ENCODE measurements around the gene RHOV.
A peak's percentile ranks its signal among the peaks of the same experiment; 100 is the strongest.

Gene RHOV

DNA sequence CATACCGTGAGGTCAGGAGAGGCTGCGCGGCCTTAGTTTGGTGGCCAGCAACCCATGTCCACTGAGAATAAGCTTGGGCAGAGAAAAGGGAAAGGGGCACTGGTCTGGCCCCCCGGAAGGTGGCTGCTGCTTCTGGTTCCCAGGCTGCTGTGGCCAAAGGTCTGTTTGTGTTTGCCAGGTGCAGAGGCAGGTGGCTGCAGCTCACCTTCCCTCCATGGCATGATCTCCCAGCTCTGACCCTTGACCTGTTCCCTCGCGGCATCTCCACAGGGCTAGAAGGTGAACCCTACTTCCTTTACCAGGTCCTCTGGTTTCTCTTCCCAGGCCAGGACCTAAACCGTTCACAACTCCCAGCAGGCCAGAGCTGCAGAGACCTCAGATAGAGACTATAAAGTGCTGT lies 34.1 kb upstream of the RHOV start:
- peak overlapping the region; percentile 93; the same call in 1 of the 2 replicates for H3K4me2 ChIP-seq (ENCODE audit: low read length)
- H3K36me3 ChIP-seq (replicated peaks; ENCODE audit: low read depth, low read length): peaks cover 4% of the 10 kb centered on the region
- TF ChIP-seq, protein P1, sequence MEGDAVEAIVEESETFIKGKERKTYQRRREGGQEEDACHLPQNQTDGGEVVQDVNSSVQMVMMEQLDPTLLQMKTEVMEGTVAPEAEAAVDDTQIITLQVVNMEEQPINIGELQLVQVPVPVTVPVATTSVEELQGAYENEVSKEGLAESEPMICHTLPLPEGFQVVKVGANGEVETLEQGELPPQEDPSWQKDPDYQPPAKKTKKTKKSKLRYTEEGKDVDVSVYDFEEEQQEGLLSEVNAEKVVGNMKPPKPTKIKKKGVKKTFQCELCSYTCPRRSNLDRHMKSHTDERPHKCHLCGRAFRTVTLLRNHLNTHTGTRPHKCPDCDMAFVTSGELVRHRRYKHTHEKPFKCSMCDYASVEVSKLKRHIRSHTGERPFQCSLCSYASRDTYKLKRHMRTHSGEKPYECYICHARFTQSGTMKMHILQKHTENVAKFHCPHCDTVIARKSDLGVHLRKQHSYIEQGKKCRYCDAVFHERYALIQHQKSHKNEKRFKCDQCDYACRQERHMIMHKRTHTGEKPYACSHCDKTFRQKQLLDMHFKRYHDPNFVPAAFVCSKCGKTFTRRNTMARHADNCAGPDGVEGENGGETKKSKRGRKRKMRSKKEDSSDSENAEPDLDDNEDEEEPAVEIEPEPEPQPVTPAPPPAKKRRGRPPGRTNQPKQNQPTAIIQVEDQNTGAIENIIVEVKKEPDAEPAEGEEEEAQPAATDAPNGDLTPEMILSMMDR (IDR thresholded peaks at IDR 0.05; ENCODE audit: low read depth, low read length): no peak
- no peak for TF ChIP-seq EZH2phosphoT487 (IDR thresholded peaks at IDR 0.05; ENCODE audit: low read depth)
- no peak overlapping the region for H2AFZ ChIP-seq (ENCODE audit: low read depth, low read length)
- no peak overlapping the region for H3K27ac ChIP-seq (ENCODE audit: low read length)
- peaks cover 31% of the 10 kb centered on the region for H3K4me1 ChIP-seq (ENCODE audit: low read length)
- no peak overlapping the region for H3K4me3 ChIP-seq (ENCODE audit: low read length)
- no peaks in the 10 kb centered on the region for H3K79me2 ChIP-seq (ENCODE audit: low read length)
- no peaks in the 10 kb centered on the region for H4K20me1 ChIP-seq (ENCODE audit: insufficient read depth, low read length)
- no peaks in the 10 kb centered on the region for H3K9me3 ChIP-seq (ENCODE audit: insufficient read depth, low read length)
- H3K27me3 ChIP-seq (ENCODE audit: low read depth, low read length): no peaks in the 10 kb centered on the region
- H3K9ac ChIP-seq (ENCODE audit: low read length): no peak overlapping the region

DNA sequence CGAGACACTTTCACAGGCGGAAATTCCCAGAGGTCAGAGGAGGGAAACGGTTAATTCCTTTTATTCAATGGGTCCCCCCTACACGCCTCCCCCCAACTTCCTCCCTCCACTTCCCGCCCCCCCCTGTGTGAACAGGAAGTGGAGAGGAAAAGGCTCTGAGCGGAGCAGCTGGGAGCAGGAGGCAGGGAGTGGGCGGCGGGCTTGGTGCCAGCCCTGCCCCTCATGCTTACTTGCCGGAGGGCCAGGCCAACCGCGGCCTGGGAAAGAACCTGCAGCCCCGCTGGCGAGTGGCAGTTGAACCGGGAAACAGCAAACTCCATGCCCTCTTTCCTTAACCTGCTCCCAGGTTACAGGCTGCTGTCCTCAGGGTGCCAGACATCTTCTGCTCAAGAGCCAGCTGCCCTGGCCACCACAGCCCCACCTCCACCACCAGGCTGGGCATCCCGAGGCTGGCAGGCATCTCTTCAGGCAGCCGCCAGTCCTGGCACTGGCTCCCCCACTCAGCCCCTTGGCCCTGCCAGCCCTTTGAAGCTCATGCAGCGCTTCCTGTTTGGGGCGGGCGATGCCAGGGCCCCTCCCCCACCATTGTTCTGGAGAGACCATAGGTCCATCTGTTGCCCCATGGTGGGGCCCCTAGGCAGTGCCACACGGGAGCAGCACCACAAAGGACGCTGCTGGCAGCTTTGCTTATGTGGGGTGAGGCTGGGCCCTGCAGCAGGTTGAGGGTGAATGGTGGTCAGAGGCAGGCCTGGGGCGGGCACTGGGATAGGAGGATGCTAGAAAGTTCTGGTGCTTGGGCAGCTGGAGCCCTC lies 33.2 kb upstream of the RHOV start:
- TF ChIP-seq, protein P1 (IDR thresholded peaks at IDR 0.05; ENCODE audit: low read depth, low read length): no peak
- no peak for TF ChIP-seq EZH2phosphoT487 (IDR thresholded peaks at IDR 0.05; ENCODE audit: low read depth)
- Histone ChIP-seq H3K27ac (ENCODE audit: low read length) (peak overlapping the region; percentile 28), H3K4me3 (ENCODE audit: low read length) (peak overlapping the region; percentile 83), H3K9me3 (ENCODE audit: insufficient read depth, low read length) (no peaks in the 10 kb centered on the region), H2AFZ (ENCODE audit: low read depth, low read length) (peak overlapping the region; percentile 33), H3K36me3 (replicated peaks; ENCODE audit: low read depth, low read length) (peaks cover 9% of the 10 kb centered on the region), H3K79me2 (ENCODE audit: low read length) (no peaks in the 10 kb centered on the region), H3K27me3 (ENCODE audit: low read depth, low read length) (no peaks in the 10 kb centered on the region), H3K9ac (ENCODE audit: low read length) (peak overlapping the region; percentile 63), H3K4me2 (ENCODE audit: low read length) (peak overlapping the region; percentile 93), H3K4me1 (ENCODE audit: low read length) (peaks cover 22% of the 10 kb centered on the region), H4K20me1 (ENCODE audit: insufficient read depth, low read length) (no peaks in the 10 kb centered on the region)

DNA sequence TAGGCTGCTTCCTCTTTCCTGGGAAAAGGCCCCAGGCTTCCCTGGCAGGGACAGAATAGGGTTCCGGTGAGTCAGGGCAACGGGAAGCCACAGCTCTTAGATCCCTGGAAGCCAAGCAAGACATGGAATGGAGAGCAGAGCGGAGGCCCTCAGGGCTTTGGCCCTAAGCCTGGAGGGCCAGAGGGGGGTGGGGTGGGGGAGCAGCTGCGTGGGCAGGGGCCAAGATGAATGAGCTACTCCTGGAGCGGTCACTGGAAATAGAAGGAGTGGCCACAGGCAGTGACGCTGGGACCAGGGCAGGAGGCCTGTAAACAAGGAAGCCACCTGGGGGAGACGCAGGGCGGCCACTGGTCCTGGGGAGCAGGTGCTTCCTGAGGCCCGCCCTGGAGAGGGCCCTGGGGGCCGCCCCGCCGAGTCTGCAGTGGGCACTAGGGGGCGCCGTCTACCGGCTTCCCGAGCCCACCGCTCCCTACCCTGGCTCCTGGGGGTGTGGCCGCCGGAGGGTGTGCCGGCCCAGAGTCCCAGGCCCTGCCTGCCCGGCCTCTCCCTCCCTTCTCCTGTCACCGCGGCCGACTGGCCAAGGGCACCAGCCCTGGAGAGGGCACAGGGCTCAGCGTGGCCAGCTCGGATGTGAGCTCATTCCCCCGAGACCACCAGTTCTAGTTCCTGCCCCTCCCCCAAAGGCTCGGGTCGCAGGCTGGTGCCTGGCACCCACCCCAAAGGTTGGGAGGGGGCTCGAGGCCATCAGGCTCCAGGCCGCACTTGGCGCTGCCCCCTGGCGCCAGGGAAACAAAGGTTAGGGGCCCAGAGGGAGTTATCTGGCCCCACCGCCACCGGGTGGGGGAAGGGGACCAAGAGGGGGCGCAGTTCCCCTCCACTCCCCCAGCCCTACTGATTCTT lies 32.3 kb upstream of the RHOV start:
- Histone ChIP-seq H3K9ac (ENCODE audit: low read length) (peak overlapping the region; percentile 63), H3K36me3 (replicated peaks; ENCODE audit: low read depth, low read length) (peaks cover 9% of the 10 kb centered on the region), H3K4me3 (ENCODE audit: low read length) (peak overlapping the region; percentile 83), H3K9me3 (ENCODE audit: insufficient read depth, low read length) (no peaks in the 10 kb centered on the region), H3K27ac (ENCODE audit: low read length) (peak overlapping the region; percentile 32), H3K4me1 (ENCODE audit: low read length) (peaks cover 19% of the 10 kb centered on the region), H3K79me2 (ENCODE audit: low read length) (no peaks in the 10 kb centered on the region), H3K27me3 (ENCODE audit: low read depth, low read length) (no peaks in the 10 kb centered on the region), H3K4me2 (ENCODE audit: low read length) (peak overlapping the region; percentile 93), H2AFZ (ENCODE audit: low read depth, low read length) (peak overlapping the region; percentile 3; the same call in 1 of the 2 replicates), H4K20me1 (ENCODE audit: insufficient read depth, low read length) (no peaks in the 10 kb centered on the region)
- no peak for TF ChIP-seq EZH2phosphoT487 (IDR thresholded peaks at IDR 0.05; ENCODE audit: low read depth)
- TF ChIP-seq, protein P1 (IDR thresholded peaks at IDR 0.05; ENCODE audit: low read depth, low read length): peak; percentile 67

All from OCI-LY3 (cell line).